DND-41 (cell line): Measurements from ENCODE around the gene TACR1.
A peak's percentile ranks its signal among the peaks of the same experiment; 100 is the strongest.

Experiments
- ATAC-seq: fragments of 200-7000 bp; cut with Tn5 transposase; 3 replicates; pipeline ENCODE4 v1.9.1; 2021; ENCODE audit warnings: low read depth; ENCODE audit not compliant: insufficient read depth
- DNase-seq: peaks from one replicate; pipeline ENCODE4 v3.0.0-alpha.2; 2020
- H2AFZ ChIP-seq: 2 replicates; pipeline ENCODE4 v1.6.0; 2012; ENCODE audit warnings: low read depth, low read length
- H3K27ac ChIP-seq: 2 replicates; pipeline ENCODE4 v1.5.1; 2012; ENCODE audit warnings: low read length, inconsistent platforms
- H3K27me3 ChIP-seq: fragments of 200-600 bp; sonication (generic); 2 replicates; pipeline ENCODE4 v1.6.0; 2012; ENCODE audit warnings: low read length, mild to moderate bottlenecking, inconsistent platforms; ENCODE audit not compliant: insufficient read depth, poor library complexity
- H3K36me3 ChIP-seq: 2 replicates; pipeline ENCODE4 v1.5.1; 2012; ENCODE audit warnings: low read length, inconsistent platforms; ENCODE audit not compliant: insufficient read depth
- H3K4me1 ChIP-seq: 2 replicates; pipeline ENCODE4 v1.5.1; 2012; ENCODE audit warnings: mild to moderate bottlenecking, low read length; ENCODE audit not compliant: insufficient read depth
- H3K4me2 ChIP-seq: 2 replicates; pipeline ENCODE4 v1.6.0; 2012; ENCODE audit warnings: mild to moderate bottlenecking, moderate library complexity, low read length, inconsistent platforms; ENCODE audit not compliant: insufficient read depth
- H3K4me3 ChIP-seq, 2 experiments: fragments of 200-600 bp in 1 of 2; shearing (Covaris generic) in 1 of 2; 2 replicates each; pipeline ENCODE4 v1.5.1; 2012 to 2016; ENCODE audit warnings: inconsistent platforms in 2 of 2, low read length in 2 of 2, mild to moderate bottlenecking in 2 of 2, low read depth in 1 of 2, moderate library complexity in 1 of 2
- H3K79me2 ChIP-seq: 2 replicates; pipeline ENCODE4 v1.6.0; 2012; ENCODE audit warnings: low read length, inconsistent platforms; ENCODE audit not compliant: insufficient read depth
- H3K9ac ChIP-seq: 2 replicates; pipeline ENCODE4 v1.6.0; 2012; ENCODE audit warnings: low read depth, mild to moderate bottlenecking, inconsistent platforms, low read length, moderate library complexity
- H3K9me3 ChIP-seq: 2 replicates; pipeline ENCODE4 v1.5.1; 2012; ENCODE audit warnings: low read length, moderate library complexity, mild to moderate bottlenecking, inconsistent platforms; ENCODE audit not compliant: insufficient read depth, severe bottlenecking
- H4K20me1 ChIP-seq: 2 replicates; pipeline ENCODE4 v1.6.0; 2012; ENCODE audit warnings: low read length; ENCODE audit not compliant: insufficient read depth
- CTCF ChIP-seq: IDR thresholded peaks from 2 replicates; pipeline ENCODE4 v1.5.1; 2012; ENCODE audit warnings: borderline replicate concordance, low read length, moderate library complexity, mild to moderate bottlenecking; ENCODE audit not compliant: poor library complexity, severe bottlenecking; ENCODE audit errors: extremely low read depth
- EZH2 ChIP-seq: IDR thresholded peaks from 3 replicates; pipeline ENCODE4 v1.6.1; 2012; ENCODE audit warnings: borderline replicate concordance, low read depth, mild to moderate bottlenecking, moderate library complexity, low read length, inconsistent platforms; ENCODE audit not compliant: severe bottlenecking

The TACR1 gene

GRCh38 chr2:75055142-75055819 lies 144.0 kb downstream of the TACR1 start:
- DNase-seq = no peak
- no peak for ATAC-seq
- H4K20me1 ChIP-seq = no peaks in the 10 kb centered on the region
- TF ChIP-seq CTCF (no peak), EZH2 (no peak)
- H3K79me2 ChIP-seq = no peaks in the 10 kb centered on the region
- H3K27me3 ChIP-seq = no peaks in the 10 kb centered on the region
- no peaks in the 10 kb centered on the region for H3K36me3 ChIP-seq
- no peak overlapping the region for H3K27ac ChIP-seq
- H3K4me3 ChIP-seq = no peak overlapping the region
- no peaks in the 10 kb centered on the region for H3K9me3 ChIP-seq
- H3K4me1 ChIP-seq = no peaks in the 10 kb centered on the region
- H3K4me2 ChIP-seq = no peak overlapping the region
- no peak overlapping the region for H3K9ac ChIP-seq
- no peak overlapping the region for H2AFZ ChIP-seq

- TF ChIP-seq EZH2 (no peak), CTCF (no peak)
- Histone ChIP-seq H3K9me3 (no peaks in the 10 kb centered on the region), H3K27me3 (no peaks in the 10 kb centered on the region), H4K20me1 (no peaks in the 10 kb centered on the region), H2AFZ (no peak overlapping the region), H3K4me2 (no peak overlapping the region), H3K79me2 (no peaks in the 10 kb centered on the region), H3K36me3 (no peaks in the 10 kb centered on the region), H3K4me3 (no peak overlapping the region), H3K4me1 (no peaks in the 10 kb centered on the region), H3K27ac (no peak overlapping the region), H3K9ac (no peak overlapping the region)
- ATAC-seq = no peak
- DNase-seq = no peak
Observed at GRCh38 chr2:75054296-75054695, 145.0 kb downstream of the TACR1 start.

- Histone ChIP-seq H3K9ac (no peak overlapping the region), H3K9me3 (no peaks in the 10 kb centered on the region), H3K4me3 (no peak overlapping the region), H2AFZ (no peak overlapping the region), H3K36me3 (no peaks in the 10 kb centered on the region), H3K79me2 (no peaks in the 10 kb centered on the region), H3K27me3 (no peaks in the 10 kb centered on the region), H3K4me2 (no peak overlapping the region), H3K4me1 (no peaks in the 10 kb centered on the region), H3K27ac (no peak overlapping the region), H4K20me1 (no peaks in the 10 kb centered on the region)
- DNase-seq (peak; percentile 17), ATAC-seq (peak; percentile 70)
- TF ChIP-seq EZH2 (no peak), CTCF (peak; percentile 70)
Observed at GRCh38 chr2:75053484-75054112, 145.7 kb downstream of the TACR1 start.
